Measurements from ENCODE around the gene DLL4. TPM values are rescaled to one million over a fixed set of nuclear protein-coding genes. Genes with fewer than 3 reads are reported as not detected.
A peak's percentile ranks its signal among the peaks of the same experiment; 100 is the strongest.

Gene DLL4
- total RNA-seq, 2 experiments from 2014 or later: not detected

GRCh38 chr15:40937762-40938535, 8.8 kb downstream of the DLL4 start:
- no peak overlapping the region for H3K4me3 Mint-ChIP-seq
- DNase-seq: peak; percentile 26
- peaks cover 17% of the 10 kb centered on the region for H3K4me1 Mint-ChIP-seq (ENCODE audit: low read depth)
- H3K27ac Mint-ChIP-seq: no peak overlapping the region
- H3K9me3 Mint-ChIP-seq: no peaks in the 10 kb centered on the region
- POLR2A ChIA-PET: no interaction called here
- CTCF ChIA-PET: interaction anchor here (1.0 kb wide), 1 partner anchor 83 kb away, joined by 3 read pairs; no protein-coding TSS in a partner anchor
- intact Hi-C loops (cut with micrococcal nuclease): no loop called here
- no peaks in the 10 kb centered on the region for H3K36me3 Mint-ChIP-seq
- peaks cover 4% of the 10 kb centered on the region for H3K27me3 Mint-ChIP-seq

DNA sequence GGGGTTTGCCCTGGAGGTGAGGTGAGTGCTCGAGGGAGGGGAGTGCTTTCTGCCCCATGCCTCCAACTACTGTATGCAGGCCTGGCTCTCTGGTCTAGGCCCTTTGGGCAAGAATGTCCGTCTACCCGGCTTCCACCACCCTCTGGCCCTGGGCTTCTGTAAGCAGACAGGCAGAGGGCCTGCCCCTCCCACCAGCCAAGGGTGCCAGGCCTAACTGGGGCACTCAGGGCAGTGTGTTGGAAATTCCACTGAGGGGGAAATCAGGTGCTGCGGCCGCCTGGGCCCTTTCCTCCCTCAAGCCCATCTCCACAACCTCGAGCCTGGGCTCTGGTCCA, 9.4 kb downstream of the DLL4 start:
- CTCF ChIA-PET: interaction anchor here (1.0 kb wide), 1 partner anchor 82 kb away, joined by 3 read pairs; no protein-coding TSS in a partner anchor
- POLR2A ChIA-PET: no interaction called here

GRCh38 chr15:40940296-40940801, 11.2 kb downstream of the DLL4 start:
- intact Hi-C loops (cut with micrococcal nuclease): loop anchor here (10.0 kb wide), 1 partner anchor 244 kb away; no protein-coding TSS in a partner anchor
- no peaks in the 10 kb centered on the region for H3K36me3 Mint-ChIP-seq
- no peaks in the 10 kb centered on the region for H3K27me3 Mint-ChIP-seq
- H3K9me3 Mint-ChIP-seq: no peaks in the 10 kb centered on the region
- ChIA-PET CTCF (interaction anchor here (0.6 to 4.8 kb wide), 11 partner anchors 10 to 338 kb away, joined by 3 to 74 read pairs (median 8); partner anchors contain the start of genes CHAC1, DLL4 and VPS18), POLR2A (interaction anchor here (0.9 to 3.7 kb wide), 3 partner anchors 10 to 33 kb away, joined by 3 to 45 read pairs (median 21); partner anchors contain the start of genes CHAC1 and DLL4)
- peak overlapping the region; percentile 10 for H3K4me3 Mint-ChIP-seq
- peak; percentile 18 for DNase-seq
- peak overlapping the region; percentile 56 for H3K27ac Mint-ChIP-seq
- peaks cover 24% of the 10 kb centered on the region for H3K4me1 Mint-ChIP-seq (ENCODE audit: low read depth)

More for the DNA sequence above, 9.4 kb downstream of the DLL4 start:
- Mint-ChIP-seq H3K36me3 (no peaks in the 10 kb centered on the region), H3K27me3 (peaks cover 1% of the 10 kb centered on the region), H3K27ac (no peak overlapping the region), H3K4me1 (ENCODE audit: low read depth) (peaks cover 22% of the 10 kb centered on the region), H3K9me3 (no peaks in the 10 kb centered on the region), H3K4me3 (no peak overlapping the region)
- DNase-seq: no peak
- intact Hi-C loops (cut with micrococcal nuclease): no loop called here

GRCh38 chr15:40941068-40941527, 12.0 kb downstream of the DLL4 start:
- H3K27ac Mint-ChIP-seq: peak overlapping the region; percentile 61
- H3K27me3 Mint-ChIP-seq: no peaks in the 10 kb centered on the region
- no peaks in the 10 kb centered on the region for H3K9me3 Mint-ChIP-seq
- no peak for DNase-seq
- H3K36me3 Mint-ChIP-seq: no peaks in the 10 kb centered on the region
- POLR2A ChIA-PET: interaction anchor here (0.6 to 3.7 kb wide), 8 partner anchors 10 to 427 kb away, joined by 3 to 45 read pairs (median 4); partner anchors contain the start of genes CHAC1, DLL4 and INO80
- intact Hi-C loops (cut with micrococcal nuclease): loop anchor here (10.0 kb wide), 1 partner anchor 244 kb away; no protein-coding TSS in a partner anchor
- peaks cover 30% of the 10 kb centered on the region for H3K4me1 Mint-ChIP-seq (ENCODE audit: low read depth)
- peak overlapping the region; percentile 54 for H3K4me3 Mint-ChIP-seq
- CTCF ChIA-PET: interaction anchor here (0.6 to 4.8 kb wide), 27 partner anchors 11 to 294 kb away, joined by 3 to 74 read pairs (median 5); partner anchors contain the start of genes CHAC1, CHP1, DLL4 and DNAJC17

GRCh38 chr15:40941528-40942336, 12.6 kb downstream of the DLL4 start:
- Mint-ChIP-seq H3K9me3 (no peaks in the 10 kb centered on the region), H3K36me3 (no peaks in the 10 kb centered on the region), H3K27ac (peak overlapping the region; percentile 61), H3K4me3 (peak overlapping the region; percentile 77), H3K4me1 (ENCODE audit: low read depth) (peaks cover 31% of the 10 kb centered on the region), H3K27me3 (no peaks in the 10 kb centered on the region)
- ChIA-PET POLR2A (interaction anchor here (0.6 to 3.7 kb wide), 10 partner anchors 11 to 426 kb away, joined by 3 to 45 read pairs (median 4); partner anchors contain the start of genes C15orf62, CHAC1, DLL4 and INO80), CTCF (interaction anchor here (0.6 to 4.8 kb wide), 31 partner anchors 11 to 293 kb away, joined by 3 to 74 read pairs (median 4); partner anchors contain the start of genes CHAC1, CHP1, DLL4 and DNAJC17)
- DNase-seq: peak; percentile 76
- intact Hi-C loops (cut with micrococcal nuclease): loop anchor here (10.0 kb wide), 1 partner anchor 243 kb away; no protein-coding TSS in a partner anchor

DNA sequence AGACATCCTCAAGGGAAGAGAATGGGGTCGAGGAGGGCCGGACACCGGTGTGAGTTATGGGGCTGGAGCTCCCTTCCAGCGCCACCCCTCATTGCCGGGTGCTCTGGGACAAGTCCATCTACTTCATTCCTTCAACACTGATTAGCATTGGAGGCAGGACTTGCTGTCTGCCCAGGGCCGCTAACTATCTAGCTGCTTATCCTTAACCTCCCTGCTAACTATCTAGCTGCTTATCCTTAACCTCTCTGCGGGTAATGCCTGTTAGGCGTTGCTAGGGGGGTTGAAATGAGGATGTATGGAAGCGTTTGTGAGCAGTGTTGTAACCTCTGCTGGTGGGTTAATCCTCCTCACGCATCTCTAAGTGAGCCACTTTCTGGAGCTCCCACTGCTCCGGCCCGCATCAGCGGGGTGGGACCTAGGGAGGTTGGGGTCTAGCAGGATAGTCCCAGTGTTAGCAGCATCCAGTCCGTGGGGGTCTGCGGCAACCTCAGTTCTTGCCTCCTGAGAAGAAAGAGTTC, 13.3 kb downstream of the DLL4 start:
- Mint-ChIP-seq H3K27me3 (no peaks in the 10 kb centered on the region), H3K27ac (peak overlapping the region; percentile 74), H3K36me3 (no peaks in the 10 kb centered on the region), H3K9me3 (no peaks in the 10 kb centered on the region), H3K4me1 (ENCODE audit: low read depth) (peaks cover 31% of the 10 kb centered on the region), H3K4me3 (peak overlapping the region; percentile 77)
- CTCF ChIA-PET: interaction anchor here (0.5 to 4.8 kb wide), 24 partner anchors 11 to 293 kb away, joined by 3 to 74 read pairs (median 5); partner anchors contain the start of genes CHAC1, CHP1, DLL4 and EXD1
- no peak for DNase-seq
- POLR2A ChIA-PET: interaction anchor here (0.8 to 3.7 kb wide), 7 partner anchors 10 to 173 kb away, joined by 3 to 45 read pairs (median 4); partner anchors contain the start of genes C15orf62, CHAC1 and DLL4
- intact Hi-C loops (cut with micrococcal nuclease): loop anchor here (10.0 kb wide), 1 partner anchor 242 kb away; no protein-coding TSS in a partner anchor

DNA sequence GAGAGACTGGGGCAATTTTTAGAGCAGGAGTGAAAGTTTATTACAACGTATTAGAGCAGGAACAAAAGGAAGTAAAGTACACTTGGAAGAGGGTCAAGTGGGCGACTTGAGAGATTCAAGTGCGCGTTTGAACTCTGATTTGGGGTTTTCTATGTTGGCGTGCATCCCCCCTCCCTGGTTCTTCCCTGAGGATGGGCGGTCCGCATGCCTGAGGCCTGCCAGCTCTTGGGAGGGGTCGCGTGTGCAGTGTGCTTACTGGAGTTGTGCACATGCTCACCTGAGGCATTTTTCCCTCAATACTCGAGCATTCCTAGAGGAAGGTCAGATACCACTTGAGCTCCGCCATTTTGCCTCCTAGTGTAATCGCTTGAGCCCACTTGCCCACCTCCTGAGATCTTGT, 13.7 kb downstream of the DLL4 start:
- intact Hi-C loops (cut with micrococcal nuclease): loop anchor here (10.0 kb wide), 1 partner anchor 242 kb away; no protein-coding TSS in a partner anchor
- peak overlapping the region; percentile 77 for H3K4me3 Mint-ChIP-seq
- POLR2A ChIA-PET: interaction anchor here (0.8 to 3.7 kb wide), 5 partner anchors 9 to 36 kb away, joined by 3 to 45 read pairs (median 9); partner anchors contain the start of genes CHAC1 and DLL4
- H3K4me1 Mint-ChIP-seq (ENCODE audit: low read depth): peaks cover 31% of the 10 kb centered on the region
- DNase-seq: no peak
- H3K36me3 Mint-ChIP-seq: no peaks in the 10 kb centered on the region
- H3K27me3 Mint-ChIP-seq: no peaks in the 10 kb centered on the region
- H3K9me3 Mint-ChIP-seq: no peaks in the 10 kb centered on the region
- CTCF ChIA-PET: interaction anchor here (0.5 to 4.8 kb wide), 18 partner anchors 10 to 288 kb away, joined by 3 to 74 read pairs (median 6); partner anchors contain the start of genes CHAC1, CHP1, DLL4 and EXD1
- peak overlapping the region; percentile 74 for H3K27ac Mint-ChIP-seq

- peaks cover 31% of the 10 kb centered on the region for H3K4me1 Mint-ChIP-seq (ENCODE audit: low read depth)
- no peak for DNase-seq
- intact Hi-C loops (cut with micrococcal nuclease): loop anchor here (10.0 kb wide), 1 partner anchor 241 kb away; no protein-coding TSS in a partner anchor
- H3K4me3 Mint-ChIP-seq: peak overlapping the region; percentile 77
- no peaks in the 10 kb centered on the region for H3K27me3 Mint-ChIP-seq
- H3K36me3 Mint-ChIP-seq: no peaks in the 10 kb centered on the region
- POLR2A ChIA-PET: no interaction called here
- no peaks in the 10 kb centered on the region for H3K9me3 Mint-ChIP-seq
- no peak overlapping the region for H3K27ac Mint-ChIP-seq
- CTCF ChIA-PET: interaction anchor here (0.9 to 4.8 kb wide), 3 partner anchors 9 to 77 kb away, joined by 3 to 74 read pairs (median 6); partner anchors contain the start of genes CHAC1 and DLL4
Measured at GRCh38 chr15:40943764-40944365, 14.7 kb downstream of the DLL4 start.

DNA sequence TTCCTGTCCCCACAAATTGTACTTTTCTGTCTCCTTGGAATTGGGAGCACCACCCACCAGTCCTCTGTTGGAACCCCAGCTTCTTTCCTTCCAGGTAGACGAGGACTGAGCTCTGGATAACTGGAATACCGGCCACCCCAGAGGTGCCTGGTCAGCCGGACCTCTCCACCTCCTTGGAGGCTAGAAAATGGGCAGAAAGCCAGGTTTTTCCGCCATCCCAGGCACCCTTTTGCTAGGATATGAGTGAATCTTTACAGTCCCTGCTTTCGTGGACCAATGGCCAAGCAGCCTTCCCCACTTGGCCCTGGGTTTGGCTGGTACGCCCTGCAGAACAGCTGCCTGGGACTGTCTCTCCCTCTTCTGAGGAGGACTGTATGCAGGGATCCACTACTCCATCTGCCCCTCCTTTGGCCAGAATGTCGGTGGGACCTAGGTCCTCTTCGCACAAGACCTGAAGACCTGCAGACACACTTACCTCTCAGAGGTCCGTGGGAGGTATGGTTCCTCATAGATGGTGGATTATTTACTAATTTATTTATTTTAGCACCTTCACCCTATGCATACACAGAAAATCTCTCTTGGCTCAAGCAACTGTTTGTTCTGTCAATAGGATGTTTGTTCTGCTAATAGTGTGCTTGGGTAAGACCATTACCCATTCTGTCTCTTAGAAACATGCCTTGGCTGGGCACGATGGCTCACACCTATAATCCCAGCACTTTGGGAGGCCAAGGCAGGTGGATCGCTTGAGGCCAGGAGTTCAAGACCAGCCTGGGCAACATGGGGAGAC, 15.6 kb downstream of the DLL4 start:
- Mint-ChIP-seq H3K4me1 (ENCODE audit: low read depth) (peaks cover 31% of the 10 kb centered on the region), H3K36me3 (no peaks in the 10 kb centered on the region), H3K27me3 (no peaks in the 10 kb centered on the region), H3K9me3 (no peaks in the 10 kb centered on the region), H3K27ac (no peak overlapping the region), H3K4me3 (no peak overlapping the region)
- DNase-seq: no peak
- ChIA-PET POLR2A (no interaction called here), CTCF (interaction anchor here (1.6 to 1.7 kb wide), 2 partner anchors 14 to 39 kb away, joined by 5 to 8 read pairs; no protein-coding TSS in a partner anchor)
- intact Hi-C loops (cut with micrococcal nuclease): loop anchor here (10.0 kb wide), 1 partner anchor 240 kb away; no protein-coding TSS in a partner anchor

All from activated CD4-positive, alpha-beta memory T cell treated with anti-CD3 and anti-CD28 coated beads for 36 hours (primary cell).